Naive thymus-derived CD4-positive, alpha-beta T cell (primary cell): Measurements from ENCODE around the gene YAF2. TPM values are rescaled to one million over a fixed set of nuclear protein-coding genes. Genes with fewer than 3 reads are reported as not detected.
A peak's percentile ranks its signal among the peaks of the same experiment; 100 is the strongest.
"Not testable (repeated sequence)": the region's sequence is repeated elsewhere in the genome, so short reads cannot be mapped to it uniquely, and the experiment has no call there.

Experiments used
- ATAC-seq: fragments of 150-1000 bp; cut with Tn5 transposase; 2 replicates; pipeline ENCODE4 v1.10.0; 2021; ENCODE audit warnings: mild to moderate bottlenecking, moderate library complexity
- CTCF ChIA-PET: fragments of 350-600 bp; sonication (Branson Sonifier 250); formaldehyde crosslinking; loops from one replicate; lab custom pipeline; 2021; ENCODE audit warnings: antibody characterized with exemption; lab: Charles Lee
- POLR2A ChIA-PET: fragments of 350-600 bp; sonication (Branson Sonifier 250); formaldehyde crosslinking; loops from one replicate; lab custom pipeline; 2021; ENCODE audit warnings: antibody characterized with exemption, inconsistent platforms; lab: Charles Lee
- DNase-seq, 9 donors: peaks; one replicate each; pipeline versions ENCODE4 v3.0.0 to v3.0.0-alpha.2; 2020 to 2022; ENCODE audit warnings: mixed read lengths in 1 of 9
- H3K27ac ChIP-seq: one replicate; pipeline ENCODE4 v1.7.0; 2013; ENCODE audit warnings: mild to moderate bottlenecking, low read depth, low read length, moderate library complexity
- H3K27me3 ChIP-seq, 2 donors: one replicate each; pipeline ENCODE4 v1.7.0; 2013; ENCODE audit warnings: low read length in 2 of 2, mild to moderate bottlenecking in 2 of 2, moderate library complexity in 2 of 2; ENCODE audit not compliant: control insufficient read depth in 2 of 2, insufficient read depth in 2 of 2
- H3K36me3 ChIP-seq, 3 experiments: 1 replicate in 2 of 3; 2 replicates in 1 of 3; pipeline ENCODE4 v1.7.0; 2013; ENCODE audit warnings: low read length in 3 of 3, mild to moderate bottlenecking in 3 of 3, moderate library complexity in 1 of 3; ENCODE audit not compliant: insufficient read depth in 3 of 3, control insufficient read depth in 2 of 3
- H3K4me1 ChIP-seq, 2 donors: one replicate each; pipeline ENCODE4 v1.7.0; 2013; ENCODE audit warnings: low read length in 2 of 2, mild to moderate bottlenecking in 2 of 2, moderate library complexity in 1 of 2; ENCODE audit not compliant: control insufficient read depth in 2 of 2, insufficient read depth in 2 of 2
- H3K4me3 ChIP-seq: 2 replicates; pipeline ENCODE4 v1.7.0; 2013; ENCODE audit warnings: mild to moderate bottlenecking, low read length
- H3K9me3 ChIP-seq, 3 experiments: 1 replicate in 2 of 3; 2 replicates in 1 of 3; pipeline ENCODE4 v1.7.0; 2013; ENCODE audit warnings: low read length in 3 of 3; ENCODE audit not compliant: control insufficient read depth in 2 of 3
- H3K27ac Mint-ChIP-seq, 9 donors: one replicate each; pipeline ENCODE4 v1.8.0; 2020 to 2022; ENCODE audit warnings: mixed read lengths in 9 of 9, mild to moderate bottlenecking in 8 of 9, moderate library complexity in 5 of 9, inconsistent platforms in 2 of 9
- H3K27me3 Mint-ChIP-seq, 5 donors: one replicate each; pipeline ENCODE4 v1.8.0; 2021 to 2022; ENCODE audit warnings: mixed read lengths in 5 of 5, mild to moderate bottlenecking in 1 of 5
- H3K36me3 Mint-ChIP-seq, 5 donors: one replicate each; pipeline ENCODE4 v1.8.0; 2020 to 2022; ENCODE audit warnings: mixed read lengths in 5 of 5, mild to moderate bottlenecking in 3 of 5, inconsistent platforms in 1 of 5
- H3K4me1 Mint-ChIP-seq, 7 donors: one replicate each; pipeline ENCODE4 v1.8.0; 2020 to 2022; ENCODE audit warnings: mixed read lengths in 7 of 7, mild to moderate bottlenecking in 3 of 7, inconsistent platforms in 1 of 7
- H3K4me3 Mint-ChIP-seq, 10 donors: one replicate each; pipeline ENCODE4 v1.8.0; 2020 to 2022; ENCODE audit warnings: mild to moderate bottlenecking in 10 of 10, mixed read lengths in 10 of 10, moderate library complexity in 6 of 10, inconsistent platforms in 2 of 10
- H3K9me3 Mint-ChIP-seq, 11 donors: one replicate each; pipeline ENCODE4 v1.8.0; 2020 to 2022; ENCODE audit warnings: mixed read lengths in 11 of 11, mild to moderate bottlenecking in 4 of 11, inconsistent platforms in 1 of 11, moderate library complexity in 1 of 11
- intact Hi-C, 2 donors: fragments of 100-400 bp; cut with micrococcal nuclease; formaldehyde crosslinking; loops; one replicate each; pipeline ENCODE4 v1.15.1; 2023
- polyA plus RNA-seq, 2 donors: library from polyadenylated mRNA; unstranded; fragments of 300-500 nt; fragmentation: Illumina TruSeq; gene quantifications; one replicate each; pipeline ENCODE4 v1.2.3, GENCODE V29; 2021
- total RNA-seq, 6 experiments: library from RNA in 5 of 6; stranded (reverse) in 5 of 6; gene quantifications; 1 replicate in 5 of 6; 2 replicates in 1 of 6; pipeline ENCODE4 v1.2.3 and lab custom pipeline; 2021 to 2026

The YAF2 gene
- total and polyA plus RNA-seq, 7 experiments from 2014 or later: 7.7 to 56.2 (median 39.7) TPM

GRCh38 chr12:42196723-42197603 is 41.1 kb downstream of the YAF2 start:
- ATAC-seq (no peak), DNase-seq (no peak)
- H3K9me3 ChIP-seq: no peaks in the 10 kb centered on the region
- H3K4me1 ChIP-seq: no peaks in the 10 kb centered on the region
- no peaks in the 10 kb centered on the region for H3K27me3 ChIP-seq
- H3K4me3 ChIP-seq: no peak overlapping the region
- intact Hi-C loops: no loop called here
- Mint-ChIP-seq H3K27me3 (no peaks in the 10 kb centered on the region), H3K9me3 (no peaks in the 10 kb centered on the region), H3K36me3 (peaks cover 3 to 52% (median 9%) of the 10 kb centered on the region in 5 donors), H3K4me1 (peaks cover 0 to 27% (median 22%) of the 10 kb centered on the region in 7 donors), H3K27ac (peak overlapping the region in 2 of 9 donors; percentile 27 to 30), H3K4me3 (no peak overlapping the region)
- H3K27ac ChIP-seq: no peak overlapping the region
- CTCF ChIA-PET: no interaction called here
- peaks cover 0 to 36% (median 4%) of the 10 kb centered on the region in 3 experiments for H3K36me3 ChIP-seq
- POLR2A ChIA-PET: no interaction called here

GRCh38 chr12:42192686-42193085 is 45.4 kb downstream of the YAF2 start:
- Mint-ChIP-seq H3K4me1 (peaks cover 0 to 17% (median 13%) of the 10 kb centered on the region in 7 donors), H3K27me3 (no peaks in the 10 kb centered on the region)

GRCh38 chr12:42192258-42192657 is 45.8 kb downstream of the YAF2 start:
- ATAC-seq: no peak
- Mint-ChIP-seq H3K27ac (peak overlapping the region in 1 of 9 donors; percentile 43), H3K4me3 (no peak overlapping the region), H3K27me3 (no peaks in the 10 kb centered on the region), H3K36me3 (peaks cover 3 to 36% (median 11%) of the 10 kb centered on the region in 5 donors), H3K4me1 (peaks cover 0 to 17% (median 13%) of the 10 kb centered on the region in 7 donors), H3K9me3 (no peaks in the 10 kb centered on the region)
- Histone ChIP-seq H3K27ac (no peak overlapping the region), H3K36me3 (peaks cover 0 to 20% (median 0%) of the 10 kb centered on the region in 3 experiments), H3K27me3 (no peaks in the 10 kb centered on the region), H3K9me3 (no peaks in the 10 kb centered on the region), H3K4me1 (no peaks in the 10 kb centered on the region), H3K4me3 (no peak overlapping the region)
- intact Hi-C loops: no loop called here
- CTCF ChIA-PET: no interaction called here
- POLR2A ChIA-PET: no interaction called here
- DNase-seq: no peak

More at GRCh38 chr12:42192686-42193085, 45.4 kb downstream of the YAF2 start:
- intact Hi-C loops: no loop called here
- Histone ChIP-seq H3K27ac (no peak overlapping the region), H3K27me3 (no peaks in the 10 kb centered on the region), H3K4me3 (no peak overlapping the region), H3K36me3 (peaks cover 0 to 22% (median 0%) of the 10 kb centered on the region in 3 experiments), H3K4me1 (no peaks in the 10 kb centered on the region), H3K9me3 (no peaks in the 10 kb centered on the region)
- ChIA-PET POLR2A (no interaction called here), CTCF (no interaction called here)
- Mint-ChIP-seq H3K4me3 (no peak overlapping the region), H3K27ac (no peak overlapping the region), H3K36me3 (peaks cover 3 to 39% (median 11%) of the 10 kb centered on the region in 5 donors), H3K9me3 (no peaks in the 10 kb centered on the region)
- DNase-seq (no peak), ATAC-seq (no peak)

- Mint-ChIP-seq H3K27me3 (no peaks in the 10 kb centered on the region), H3K27ac (no peak overlapping the region), H3K9me3 (no peaks in the 10 kb centered on the region), H3K4me3 (no peak overlapping the region), H3K36me3 (peaks cover 0 to 21% (median 4%) of the 10 kb centered on the region in 5 donors), H3K4me1 (peaks cover 0 to 15% (median 7%) of the 10 kb centered on the region in 7 donors)
- no peaks in the 10 kb centered on the region for H3K9me3 ChIP-seq
- H3K27me3 ChIP-seq: no peaks in the 10 kb centered on the region
- intact Hi-C loops: no loop called here
- DNase-seq (no peak), ATAC-seq (no peak)
- ChIA-PET CTCF (no interaction called here), POLR2A (no interaction called here)
- no peaks in the 10 kb centered on the region for H3K4me1 ChIP-seq
- H3K4me3 ChIP-seq: no peak overlapping the region
- H3K36me3 ChIP-seq: peaks cover 0 to 9% (median 0%) of the 10 kb centered on the region in 3 experiments
- H3K27ac ChIP-seq: no peak overlapping the region
Observed at GRCh38 chr12:42190376-42190775, 47.7 kb downstream of the YAF2 start.

GRCh38 chr12:42188275-42188674 is 49.8 kb downstream of the YAF2 start:
- H3K36me3 ChIP-seq, ATAC-seq, H3K27me3 Mint-ChIP-seq, H3K27ac ChIP-seq, H3K4me3 ChIP-seq, H3K27me3 ChIP-seq, intact Hi-C loops, H3K4me1 ChIP-seq, H3K27ac Mint-ChIP-seq, CTCF ChIA-PET, H3K9me3 Mint-ChIP-seq, DNase-seq, H3K9me3 ChIP-seq, H3K4me3 Mint-ChIP-seq, POLR2A ChIA-PET: not testable (repeated sequence)
- Mint-ChIP-seq H3K4me1 (peaks cover 0 to 29% (median 15%) of the 10 kb centered on the region in 7 donors), H3K36me3 (peaks cover 4 to 25% (median 11%) of the 10 kb centered on the region in 5 donors)

- Histone ChIP-seq H3K27ac (no peak overlapping the region), H3K36me3 (peaks cover 0 to 3% (median 0%) of the 10 kb centered on the region in 3 experiments), H3K9me3 (no peaks in the 10 kb centered on the region), H3K4me1 (no peaks in the 10 kb centered on the region), H3K27me3 (no peaks in the 10 kb centered on the region), H3K4me3 (no peak overlapping the region)
- DNase-seq (no peak), ATAC-seq (no peak)
- peaks cover 0 to 33% (median 19%) of the 10 kb centered on the region in 7 donors for H3K4me1 Mint-ChIP-seq
- H3K27ac Mint-ChIP-seq: no peak overlapping the region
- ChIA-PET CTCF (interaction anchor here (0.7 kb wide), 1 partner anchor 183 kb away, joined by 3 read pairs; no protein-coding TSS in a partner anchor), POLR2A (no interaction called here)
- peaks cover 4 to 27% (median 11%) of the 10 kb centered on the region in 5 donors for H3K36me3 Mint-ChIP-seq
- H3K9me3 Mint-ChIP-seq: no peaks in the 10 kb centered on the region
- H3K27me3 Mint-ChIP-seq: no peaks in the 10 kb centered on the region
- intact Hi-C loops: no loop called here
- no peak overlapping the region for H3K4me3 Mint-ChIP-seq
Observed at GRCh38 chr12:42187799-42188198, 50.2 kb downstream of the YAF2 start.
